ENCODE data around the gene ZNF423.

ZNF423 gene

DNA sequence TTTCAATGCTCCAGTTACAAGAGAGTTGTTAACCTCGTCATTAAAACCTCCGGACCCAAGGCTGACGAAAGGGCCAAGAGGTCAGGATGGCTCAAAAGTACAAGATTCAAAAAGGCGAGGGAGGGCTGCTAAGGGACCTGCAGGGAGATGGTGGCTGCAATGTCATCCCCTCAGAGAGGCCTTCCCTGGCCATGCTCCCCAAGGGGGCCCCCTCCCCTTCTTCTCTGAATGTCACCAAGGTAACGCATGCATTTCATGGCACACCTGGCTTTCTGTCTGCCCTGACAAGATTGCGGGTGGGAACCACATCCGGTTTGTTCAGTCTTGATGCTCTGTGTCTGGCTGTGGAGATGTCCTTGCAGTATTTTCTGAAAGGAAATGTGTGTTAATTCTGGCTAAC, 392.4 kb downstream of the ZNF423 start:
- Histone ChIP-seq H3K4me1 (ENCODE audit: control insufficient read depth, insufficient read depth, low read length) (no peaks in the 10 kb centered on the region), H3K27ac (ENCODE audit: low read depth, low read length) (no peak overlapping the region), H3K9ac (ENCODE audit: low read length) (no peak overlapping the region), H3K4me3 (ENCODE audit: low read length) (no peak overlapping the region), H3K27me3 (ENCODE audit: control insufficient read depth, insufficient read depth, low read length) (peaks cover 5% of the 10 kb centered on the region), H3K36me3 (ENCODE audit: control insufficient read depth, insufficient read depth, low read length) (no peaks in the 10 kb centered on the region)

DNA sequence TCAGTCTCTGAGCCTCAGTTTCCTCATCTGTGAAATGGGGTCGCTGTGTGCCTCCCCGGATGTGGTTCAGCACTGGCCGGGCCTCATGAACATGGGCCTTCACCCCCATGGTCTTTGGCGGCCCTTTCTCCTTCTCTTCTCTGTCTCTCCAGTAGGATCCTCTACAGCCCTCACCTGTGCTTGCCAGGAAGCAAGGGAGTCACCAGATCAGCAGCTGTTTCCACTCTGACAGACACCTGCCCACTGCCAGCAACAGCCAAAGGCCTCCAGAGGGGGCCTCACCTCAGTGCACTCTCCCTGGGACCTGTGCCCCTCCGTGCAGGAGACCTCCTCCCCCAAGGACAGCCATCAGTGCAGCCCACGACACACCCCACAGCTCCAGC, 392.9 kb downstream of the ZNF423 start:
- no peaks in the 10 kb centered on the region for H3K4me1 ChIP-seq (ENCODE audit: control insufficient read depth, insufficient read depth, low read length)
- H3K36me3 ChIP-seq (ENCODE audit: control insufficient read depth, insufficient read depth, low read length), result no peaks in the 10 kb centered on the region
- peaks cover 5% of the 10 kb centered on the region for H3K27me3 ChIP-seq (ENCODE audit: control insufficient read depth, insufficient read depth, low read length)
- H3K4me3 ChIP-seq (ENCODE audit: low read length), result no peak overlapping the region
- H3K27ac ChIP-seq (ENCODE audit: low read depth, low read length), result no peak overlapping the region
- H3K9ac ChIP-seq (ENCODE audit: low read length), result no peak overlapping the region

DNA sequence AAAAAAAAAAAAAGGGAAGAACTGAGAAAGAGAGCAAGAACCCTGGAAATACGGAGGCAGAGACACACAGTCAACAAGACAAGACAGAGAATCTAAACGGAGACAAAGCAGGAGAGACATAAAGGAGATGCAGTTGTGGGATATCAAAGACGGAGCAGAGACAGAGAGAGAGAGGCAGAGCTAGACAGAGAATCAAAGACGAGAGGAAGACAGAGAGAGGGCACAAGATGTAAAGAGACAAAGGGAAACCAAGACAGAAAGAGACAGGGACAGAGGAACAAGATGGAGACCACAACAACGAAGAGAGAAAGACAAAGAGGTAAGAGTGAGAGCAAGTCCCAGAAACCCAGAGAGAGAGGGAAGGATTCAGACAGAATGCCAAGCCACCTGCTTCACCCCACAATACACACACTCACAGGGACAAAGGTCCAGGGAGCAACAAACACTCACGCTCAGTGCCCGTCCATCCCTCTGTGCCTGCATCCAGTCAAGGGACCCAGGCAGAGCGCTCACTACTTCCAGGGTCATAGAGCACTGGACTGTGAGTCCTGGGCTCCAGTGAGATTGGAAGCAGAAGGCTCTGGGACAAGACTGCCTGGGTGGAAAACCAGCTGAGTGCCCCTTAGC, 393.4 kb downstream of the ZNF423 start:
- Histone ChIP-seq H3K36me3 (ENCODE audit: control insufficient read depth, insufficient read depth, low read length) (no peaks in the 10 kb centered on the region), H3K4me3 (ENCODE audit: low read length) (no peak overlapping the region), H3K4me1 (ENCODE audit: control insufficient read depth, insufficient read depth, low read length) (no peaks in the 10 kb centered on the region), H3K9ac (ENCODE audit: low read length) (no peak overlapping the region), H3K27me3 (ENCODE audit: control insufficient read depth, insufficient read depth, low read length) (peaks cover 5% of the 10 kb centered on the region), H3K27ac (ENCODE audit: low read depth, low read length) (no peak overlapping the region)

DNA sequence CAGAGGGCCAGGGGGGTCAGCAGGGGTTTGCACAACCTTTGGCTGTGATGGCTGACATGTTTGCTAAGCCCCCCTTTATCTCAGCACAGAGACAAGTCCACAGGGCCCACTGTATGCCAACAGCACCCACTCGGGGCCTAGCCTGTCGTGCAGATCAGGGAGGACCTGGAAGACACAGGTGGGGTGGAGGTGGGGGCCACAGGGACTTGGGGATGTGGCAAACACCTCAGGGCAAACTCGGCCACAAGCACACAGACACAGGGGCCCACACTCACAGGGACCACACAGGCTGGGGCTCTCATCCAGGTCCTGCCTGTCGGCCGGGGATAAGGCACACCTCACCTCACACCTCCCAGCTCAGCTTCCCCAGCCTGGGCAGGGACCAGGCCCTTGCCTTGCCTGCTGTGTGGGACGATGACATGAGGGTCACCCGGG, 394.4 kb downstream of the ZNF423 start:
- Histone ChIP-seq H3K36me3 (ENCODE audit: control insufficient read depth, insufficient read depth, low read length) (no peaks in the 10 kb centered on the region), H3K27ac (ENCODE audit: low read depth, low read length) (no peak overlapping the region), H3K4me1 (ENCODE audit: control insufficient read depth, insufficient read depth, low read length) (no peaks in the 10 kb centered on the region), H3K9ac (ENCODE audit: low read length) (no peak overlapping the region), H3K27me3 (ENCODE audit: control insufficient read depth, insufficient read depth, low read length) (peaks cover 5% of the 10 kb centered on the region), H3K4me3 (ENCODE audit: low read length) (no peak overlapping the region)

DNA sequence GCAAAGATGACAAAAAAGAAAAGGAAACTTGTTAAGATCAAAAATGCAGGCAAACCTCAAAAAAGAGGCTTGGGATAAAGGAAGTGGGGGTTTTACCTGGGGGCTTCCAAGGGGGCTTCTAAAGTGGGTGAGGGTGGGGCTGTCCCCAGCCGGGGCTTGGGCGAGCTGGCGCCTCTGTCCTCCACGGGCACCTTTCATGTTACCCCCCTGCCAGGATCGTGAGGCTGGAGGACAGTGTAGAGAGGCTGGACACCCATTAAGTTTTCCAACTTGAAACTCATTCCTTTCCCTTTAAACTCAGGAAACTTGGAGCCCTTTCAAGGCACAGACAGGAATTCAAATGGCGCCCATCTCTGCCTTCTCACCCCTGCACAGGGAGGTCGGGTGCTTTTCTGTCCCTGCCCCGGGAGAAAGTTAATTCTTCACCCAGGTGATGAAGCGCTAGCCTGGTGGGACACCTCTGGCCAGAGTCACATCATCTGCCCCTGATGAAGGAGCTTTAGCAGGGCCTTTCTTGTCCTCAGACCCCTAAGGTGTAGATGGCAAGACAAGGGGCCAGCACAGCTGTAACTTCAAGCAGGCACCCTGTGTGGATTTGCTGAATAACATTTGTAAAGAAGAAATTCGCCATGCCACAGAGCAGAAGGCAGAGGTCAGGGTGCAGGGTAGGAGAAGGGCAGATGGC, 395.0 kb downstream of the ZNF423 start:
- Histone ChIP-seq H3K9ac (ENCODE audit: low read length) (no peak overlapping the region), H3K27me3 (ENCODE audit: control insufficient read depth, insufficient read depth, low read length) (peaks cover 5% of the 10 kb centered on the region), H3K27ac (ENCODE audit: low read depth, low read length) (no peak overlapping the region), H3K4me3 (ENCODE audit: low read length) (no peak overlapping the region), H3K4me1 (ENCODE audit: control insufficient read depth, insufficient read depth, low read length) (no peaks in the 10 kb centered on the region), H3K36me3 (ENCODE audit: control insufficient read depth, insufficient read depth, low read length) (no peaks in the 10 kb centered on the region)

DNA sequence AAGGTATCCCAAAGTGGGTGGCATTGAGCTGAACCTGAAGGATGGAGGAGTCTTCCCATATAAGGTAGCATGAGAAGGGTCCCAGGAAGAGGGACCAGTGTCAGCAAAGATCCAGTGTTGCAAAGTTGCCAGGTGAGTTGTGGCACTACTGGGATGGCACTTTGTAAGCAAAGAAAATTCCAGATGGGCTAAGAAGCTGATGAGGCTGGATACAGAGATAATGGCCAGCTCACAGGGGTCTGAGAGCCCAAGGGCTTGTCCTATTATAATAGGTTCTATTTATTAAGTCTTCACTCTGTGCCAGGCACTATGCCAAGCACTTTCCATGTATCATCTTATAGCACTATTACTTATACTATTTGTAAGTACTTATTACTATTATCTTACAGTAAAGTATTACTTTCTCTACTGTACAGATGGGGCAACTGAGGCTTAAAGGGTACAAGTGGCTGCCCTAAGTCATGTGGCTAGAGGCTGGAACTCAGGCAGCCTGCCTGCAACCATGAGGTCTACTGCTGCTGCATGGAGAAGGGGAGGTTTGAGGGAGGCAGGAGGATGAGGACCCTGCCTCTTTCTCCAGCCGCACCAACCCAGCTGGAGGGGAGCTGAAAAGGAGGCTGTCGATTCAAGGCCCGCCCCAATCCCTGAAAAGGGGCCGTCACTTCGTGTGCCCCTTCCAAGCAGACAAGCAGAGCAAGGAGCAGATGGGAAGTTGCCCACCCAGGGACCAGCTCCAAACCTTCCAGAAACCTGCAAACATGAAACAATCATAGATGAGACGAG, 395.8 kb downstream of the ZNF423 start:
- H3K27ac ChIP-seq (ENCODE audit: low read depth, low read length), result no peak overlapping the region
- H3K27me3 ChIP-seq (ENCODE audit: control insufficient read depth, insufficient read depth, low read length), result peaks cover 5% of the 10 kb centered on the region
- H3K9ac ChIP-seq (ENCODE audit: low read length), result no peak overlapping the region
- no peaks in the 10 kb centered on the region for H3K36me3 ChIP-seq (ENCODE audit: control insufficient read depth, insufficient read depth, low read length)
- no peak overlapping the region for H3K4me3 ChIP-seq (ENCODE audit: low read length)
- H3K4me1 ChIP-seq (ENCODE audit: control insufficient read depth, insufficient read depth, low read length), result no peaks in the 10 kb centered on the region

DNA sequence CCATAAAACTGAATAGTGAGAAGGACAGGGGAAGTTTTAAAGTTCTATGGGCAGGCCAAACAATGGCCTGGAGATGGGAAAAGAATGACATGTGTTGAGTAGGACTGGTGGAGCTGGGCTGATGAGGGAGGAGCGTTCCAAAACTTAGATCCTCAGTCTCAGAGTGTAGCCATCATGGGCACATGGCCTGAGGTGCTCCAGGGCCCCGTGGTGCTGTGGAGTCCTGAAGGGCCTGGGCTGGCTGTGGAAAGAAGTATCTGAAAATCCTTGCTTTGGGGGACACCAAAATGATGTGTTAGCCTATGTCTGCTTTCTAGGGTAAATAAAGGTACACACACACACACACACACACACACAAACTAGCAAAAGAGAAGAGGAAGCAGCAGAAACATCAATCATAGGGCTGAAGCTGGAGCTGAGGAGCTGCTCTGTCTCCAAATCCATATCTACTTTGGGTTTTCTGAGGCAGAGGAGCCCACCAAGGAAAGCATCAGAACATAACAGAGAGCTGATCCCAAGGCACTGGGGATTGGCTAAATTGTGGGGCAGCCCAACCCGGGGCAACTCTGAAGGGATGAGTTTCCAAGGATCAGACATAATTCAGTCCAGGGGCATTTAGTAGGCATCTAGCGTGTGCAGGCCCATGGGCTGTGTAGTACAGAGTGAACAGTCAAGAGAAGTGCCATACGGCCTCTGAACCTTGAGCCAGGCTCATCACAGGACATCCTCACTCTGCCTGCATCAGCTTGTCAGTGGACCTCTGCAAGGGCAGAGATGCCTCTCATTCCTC, 397.1 kb downstream of the ZNF423 start:
- H3K9ac ChIP-seq (ENCODE audit: low read length), result no peak overlapping the region
- H3K4me1 ChIP-seq (ENCODE audit: control insufficient read depth, insufficient read depth, low read length), result no peaks in the 10 kb centered on the region
- H3K27ac ChIP-seq (ENCODE audit: low read depth, low read length), result no peak overlapping the region
- no peak overlapping the region for H3K4me3 ChIP-seq (ENCODE audit: low read length)
- H3K36me3 ChIP-seq (ENCODE audit: control insufficient read depth, insufficient read depth, low read length), result no peaks in the 10 kb centered on the region
- H3K27me3 ChIP-seq (ENCODE audit: control insufficient read depth, insufficient read depth, low read length), result peaks cover 4% of the 10 kb centered on the region

DNA sequence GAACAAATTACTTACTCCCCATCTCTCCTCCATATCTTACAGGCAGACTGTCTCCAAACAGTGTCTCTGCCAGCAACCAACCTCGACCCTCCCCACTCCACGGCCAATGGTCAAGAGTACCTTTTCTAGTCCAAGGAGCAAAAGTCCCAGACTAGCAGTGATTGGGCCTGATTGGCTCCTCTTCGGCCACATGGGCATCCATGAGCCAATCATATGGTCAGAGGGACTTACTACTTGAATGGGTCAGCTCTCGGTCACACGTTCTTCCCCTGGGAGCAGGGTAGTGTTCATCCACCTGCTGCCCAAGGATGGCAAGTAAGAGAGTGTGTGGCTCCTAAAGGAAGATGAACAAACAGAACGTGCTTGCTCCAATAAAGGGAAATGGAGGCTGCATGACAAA, 397.7 kb downstream of the ZNF423 start:
- H3K9ac ChIP-seq (ENCODE audit: low read length), result no peak overlapping the region
- H3K27ac ChIP-seq (ENCODE audit: low read depth, low read length), result no peak overlapping the region
- H3K27me3 ChIP-seq (ENCODE audit: control insufficient read depth, insufficient read depth, low read length), result peaks cover 6% of the 10 kb centered on the region
- no peak overlapping the region for H3K4me3 ChIP-seq (ENCODE audit: low read length)
- H3K4me1 ChIP-seq (ENCODE audit: control insufficient read depth, insufficient read depth, low read length), result no peaks in the 10 kb centered on the region
- no peaks in the 10 kb centered on the region for H3K36me3 ChIP-seq (ENCODE audit: control insufficient read depth, insufficient read depth, low read length)

DNA sequence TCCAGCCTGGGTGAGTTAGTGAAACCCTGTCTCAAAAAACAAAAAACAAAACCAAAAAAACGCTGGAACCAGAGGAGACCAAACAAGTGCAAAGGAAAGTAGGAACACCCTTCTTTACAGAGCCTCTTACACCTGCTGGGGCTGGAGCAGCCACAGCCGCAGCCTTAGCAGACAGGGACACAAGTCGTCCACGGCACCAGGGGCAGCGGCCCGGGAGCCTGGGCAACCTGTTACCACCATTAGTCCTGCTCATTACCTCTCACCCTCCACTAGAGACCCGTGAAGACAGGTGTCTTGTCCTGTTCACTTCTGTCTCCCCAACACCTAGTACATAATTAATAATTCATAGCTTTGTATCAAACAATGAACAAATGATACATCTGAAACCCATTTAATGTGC, 398.7 kb downstream of the ZNF423 start:
- Histone ChIP-seq H3K27ac (ENCODE audit: low read depth, low read length) (no peak overlapping the region), H3K36me3 (ENCODE audit: control insufficient read depth, insufficient read depth, low read length) (no peaks in the 10 kb centered on the region), H3K27me3 (ENCODE audit: control insufficient read depth, insufficient read depth, low read length) (peaks cover 3% of the 10 kb centered on the region), H3K9ac (ENCODE audit: low read length) (no peak overlapping the region), H3K4me3 (ENCODE audit: low read length) (no peak overlapping the region), H3K4me1 (ENCODE audit: control insufficient read depth, insufficient read depth, low read length) (no peaks in the 10 kb centered on the region)

DNA sequence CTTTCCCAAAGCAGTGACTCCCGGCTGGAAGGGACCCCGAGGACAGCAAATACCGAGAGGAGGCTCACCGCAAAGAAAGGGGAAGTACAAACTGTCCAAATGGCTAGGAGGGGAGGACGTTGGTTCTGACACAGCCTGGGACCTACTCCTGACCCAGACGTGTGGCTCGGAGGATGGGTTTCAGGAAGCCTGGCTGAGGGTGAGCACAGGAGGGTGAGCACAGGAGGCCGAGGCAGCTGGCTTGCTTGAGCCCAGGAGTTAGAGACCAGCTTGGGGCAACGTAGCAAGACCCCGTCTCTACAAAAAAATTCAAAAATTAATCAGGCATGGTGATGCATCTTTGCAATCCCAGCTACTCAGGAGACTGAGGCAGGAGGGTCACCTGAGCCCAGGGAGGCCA, 399.1 kb downstream of the ZNF423 start:
- Histone ChIP-seq H3K9ac (ENCODE audit: low read length) (no peak overlapping the region), H3K27ac (ENCODE audit: low read depth, low read length) (no peak overlapping the region), H3K4me1 (ENCODE audit: control insufficient read depth, insufficient read depth, low read length) (no peaks in the 10 kb centered on the region), H3K36me3 (ENCODE audit: control insufficient read depth, insufficient read depth, low read length) (no peaks in the 10 kb centered on the region), H3K27me3 (ENCODE audit: control insufficient read depth, insufficient read depth, low read length) (peaks cover 3% of the 10 kb centered on the region), H3K4me3 (ENCODE audit: low read length) (no peak overlapping the region)

DNA sequence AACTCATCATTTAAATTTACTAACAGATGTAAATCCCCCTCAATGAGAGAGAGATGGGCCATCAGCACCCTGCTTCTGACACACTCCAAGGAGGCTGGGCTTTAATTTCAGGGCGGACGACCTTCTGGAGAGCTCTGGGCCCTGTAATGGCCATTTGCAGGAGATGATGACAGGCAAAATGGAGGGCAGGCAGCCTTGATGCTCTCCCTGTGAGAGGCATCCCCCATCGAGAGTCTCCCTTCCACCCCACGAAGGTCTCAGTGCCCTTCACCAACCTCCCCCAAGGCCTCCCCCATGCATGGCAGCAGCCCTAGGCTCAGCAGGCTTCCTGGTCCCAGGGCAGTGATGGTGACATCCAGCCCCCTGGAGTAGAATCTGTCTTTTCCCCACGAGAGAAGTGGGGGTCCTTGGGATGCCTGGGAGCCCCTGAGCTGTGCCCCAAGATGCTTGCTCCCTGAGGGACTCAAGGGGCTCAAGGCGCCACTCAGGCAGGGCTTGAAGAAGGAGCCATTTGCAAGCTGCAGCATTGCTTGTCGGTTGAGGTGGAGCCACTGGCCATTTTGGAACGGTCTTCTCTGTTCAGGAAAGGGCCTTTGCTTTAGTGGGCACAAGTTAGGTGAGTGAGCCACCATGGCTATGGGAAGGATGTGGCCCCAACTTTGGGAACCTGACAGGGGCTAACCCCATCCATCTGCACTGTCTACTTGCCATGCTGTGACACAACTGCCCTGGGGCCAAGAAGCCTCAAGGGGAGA, 399.7 kb downstream of the ZNF423 start:
- no peaks in the 10 kb centered on the region for H3K4me1 ChIP-seq (ENCODE audit: control insufficient read depth, insufficient read depth, low read length)
- H3K9ac ChIP-seq (ENCODE audit: low read length), result no peak overlapping the region
- no peak overlapping the region for H3K4me3 ChIP-seq (ENCODE audit: low read length)
- H3K27ac ChIP-seq (ENCODE audit: low read depth, low read length), result no peak overlapping the region
- no peaks in the 10 kb centered on the region for H3K36me3 ChIP-seq (ENCODE audit: control insufficient read depth, insufficient read depth, low read length)
- H3K27me3 ChIP-seq (ENCODE audit: control insufficient read depth, insufficient read depth, low read length), result peaks cover 3% of the 10 kb centered on the region

Measured in rectal smooth muscle tissue (tissue), 1 donor.